GM21786 (cell line): ENCODE results near the gene GLOD4.
"Not testable (repeated sequence)": the region's sequence is repeated elsewhere in the genome, so short reads cannot be mapped to it uniquely, and the experiment has no call there.

Source experiments
- ATAC-seq: cut with Tn5 transposase; IDR thresholded peaks from one replicate; pipeline ENCODE4 v1.9.1; 2021; ENCODE audit not compliant: unreplicated experiment

Gene GLOD4

GRCh38 chr17:781805-782731 lies at the start of gene GLOD4, which contains the start of gene MRM3:
Gene GLOD4, minus strand, starts transcription at chr17:782280. Its CDS starts 25 bp downstream, at chr17:782255.
Gene MRM3, plus strand, starts transcription at chr17:782353. Its CDS starts 26 bp downstream, at chr17:782379.
- peak; percentile 84 for ATAC-seq

- ATAC-seq: no peak
Measured at GRCh38 chr17:830950-831349, 48.9 kb upstream of the GLOD4 start.

GRCh38 chr17:830381-830780 lies 48.3 kb upstream of the GLOD4 start:
- ATAC-seq: no peak

- ATAC-seq: not testable (repeated sequence)
Measured at GRCh38 chr17:829614-830013, 47.5 kb upstream of the GLOD4 start.

GRCh38 chr17:828761-829160 lies 46.7 kb upstream of the GLOD4 start:
- ATAC-seq: no peak

- no peak for ATAC-seq
Measured at GRCh38 chr17:826778-827177, 44.7 kb upstream of the GLOD4 start.

GRCh38 chr17:825216-825615 lies 43.1 kb upstream of the GLOD4 start:
- ATAC-seq: no peak

GRCh38 chr17:824378-824777 lies 42.3 kb upstream of the GLOD4 start:
- ATAC-seq: no peak

GRCh38 chr17:823501-823902 lies 41.4 kb upstream of the GLOD4 start:
- ATAC-seq: no peak

GRCh38 chr17:819251-819650 lies 37.2 kb upstream of the GLOD4 start:
- no peak for ATAC-seq

GRCh38 chr17:814371-814770 lies 32.3 kb upstream of the GLOD4 start:
- ATAC-seq: no peak

GRCh38 chr17:812638-813204 lies 30.6 kb upstream of the GLOD4 start:
- ATAC-seq: no peak

- ATAC-seq: no peak
Measured at GRCh38 chr17:811051-811784, 29.1 kb upstream of the GLOD4 start.

GRCh38 chr17:807523-808294 lies 25.6 kb upstream of the GLOD4 start:
- ATAC-seq: no peak

GRCh38 chr17:806781-807522 lies 24.9 kb upstream of the GLOD4 start:
- no peak for ATAC-seq

- no peak for ATAC-seq
Measured at GRCh38 chr17:806346-806745, 24.3 kb upstream of the GLOD4 start.

- ATAC-seq: not testable (repeated sequence)
Measured at GRCh38 chr17:805886-806285, 23.8 kb upstream of the GLOD4 start.

- ATAC-seq: no peak
Measured at GRCh38 chr17:804541-805435, 22.7 kb upstream of the GLOD4 start.
